ENCODE data around the gene TTN. TPM values are rescaled to one million over a fixed set of nuclear protein-coding genes. Genes with fewer than 3 reads are reported as not detected.

The TTN gene
- total and polyA plus RNA-seq, 2 of the 4 experiments (the other 2 are of a cell fraction): 0.02 to 0.18 TPM

- POLR2A ChIA-PET (ENCODE audit: unreplicated experiment): no interaction called here
- ATAC-seq (ENCODE audit: low read depth): no peak
- no peak for DNase-seq
- H2BK20ac ChIP-seq (ENCODE audit: low read depth, low read length): no peak overlapping the region
- H2BK5ac ChIP-seq (ENCODE audit: low read depth, low read length, poor library complexity, severe bottlenecking): no peak overlapping the region
- no TSS peak for BruUV-seq (replicated peaks)
- no peaks in the 10 kb centered on the region for H3K9me3 ChIP-seq (ENCODE audit: control insufficient read depth, insufficient read depth, low read length)
- intact Hi-C loops (cut with micrococcal nuclease) (no loop called here), in situ Hi-C loops (cut with MboI; ENCODE audit: low sequenced_read_pairs) (no loop called here), dilution Hi-C loops (cut with HindIII; ENCODE audit: low sequenced_read_pairs, unreplicated experiment) (no loop called here)
- no peaks in the 10 kb centered on the region for H3K36me3 ChIP-seq (ENCODE audit: control insufficient read depth, insufficient read depth, low read length)
- H3K14ac ChIP-seq (replicated peaks; ENCODE audit: low read depth, low read length): no peak overlapping the region
- TF ChIP-seq POLR2A (IDR thresholded peaks at IDR 0.05; ENCODE audit: low read depth, low read length): no peak
- TF ChIP-seq BHLHE40 (IDR thresholded peaks at IDR 0.05; ENCODE audit: low read depth, low read length): no peak
- no peak for TF ChIP-seq NFE2L2 (IDR thresholded peaks at IDR 0.05; ENCODE audit: low read depth, low read length)
- TF ChIP-seq RFX5 (IDR thresholded peaks at IDR 0.05; ENCODE audit: low read depth, low read length): no peak
- TF ChIP-seq MXI1 (IDR thresholded peaks at IDR 0.05; ENCODE audit: borderline replicate concordance, low read depth, low read length): no peak
- TF ChIP-seq FOS (IDR thresholded peaks at IDR 0.05; ENCODE audit: low read depth, low read length): no peak
- no peak for TF ChIP-seq CHD1 (IDR thresholded peaks at IDR 0.05; ENCODE audit: low read depth, low read length)
- TF ChIP-seq CTCF (conservative IDR thresholded peaks at IDR 0.05; ENCODE audit: low read depth, low read length): no peak
- no peak for TF ChIP-seq ELK1 (IDR thresholded peaks at IDR 0.05; ENCODE audit: borderline replicate concordance, low read depth, low read length)
- TF ChIP-seq MAZ (IDR thresholded peaks at IDR 0.05; ENCODE audit: borderline replicate concordance, low read depth, low read length): no peak
- TF ChIP-seq SMC3 (IDR thresholded peaks at IDR 0.05; ENCODE audit: low read depth, low read length): no peak
- no peak for TF ChIP-seq MAFK (IDR thresholded peaks at IDR 0.05; ENCODE audit: low read depth, low read length)
- TF ChIP-seq RCOR1 (IDR thresholded peaks at IDR 0.05; ENCODE audit: insufficient replicate concordance, low read length): no peak
- no peak overlapping the region for H4K8ac ChIP-seq (ENCODE audit: low read depth in 2 of 2, low read length in 2 of 2)
- H4K20me1 ChIP-seq (ENCODE audit: insufficient read depth, low read length): no peaks in the 10 kb centered on the region
- no peak overlapping the region for H3K23ac ChIP-seq (ENCODE audit: low read depth, low read length)
- no peak overlapping the region for H2BK120ac ChIP-seq (ENCODE audit: low read depth, low read length)
- H3K4me3 ChIP-seq (ENCODE audit: insufficient read depth, low read depth, low read length): no peak overlapping the region
- H4K91ac ChIP-seq (ENCODE audit: insufficient read depth, low read depth, low read length): no peak overlapping the region
- no peak overlapping the region for H4K5ac ChIP-seq (ENCODE audit: low read depth, low read length)
- no peak overlapping the region for H3K9ac ChIP-seq (ENCODE audit: low read depth, low read length)
- no peaks in the 10 kb centered on the region for H3K4me1 ChIP-seq (ENCODE audit: control insufficient read depth, insufficient read depth, low read length)
- H3K27me3 ChIP-seq (ENCODE audit: control insufficient read depth, insufficient read depth, low read length): no peaks in the 10 kb centered on the region
- no peaks in the 10 kb centered on the region for H3K9me1 ChIP-seq (ENCODE audit: insufficient read depth, low read length)
- CTCF ChIA-PET: no interaction called here
- no peak overlapping the region for H2AK5ac ChIP-seq (ENCODE audit: low read depth, low read length)
- no CpG with 5 or more reads among the region's 1 CpG for WGBS, 2 experiments (ENCODE audit: extremely low coverage in 2 of 2, insufficient read length in 1 of 2)
- no peak overlapping the region for H3K27ac ChIP-seq (ENCODE audit: insufficient read depth, low read length)
- no peak overlapping the region for H2AK9ac ChIP-seq (replicated peaks; ENCODE audit: low read depth, low read length, poor library complexity)
- no peak overlapping the region for H2BK15ac ChIP-seq (ENCODE audit: low read depth, low read length)
- no peak overlapping the region for H3K4ac ChIP-seq (ENCODE audit: low read depth, low read length)
- no peak overlapping the region for H3K56ac ChIP-seq (ENCODE audit: extremely low read depth, insufficient read depth, low read length)
- H3K79me1 ChIP-seq (ENCODE audit: low read depth in 1 of 2, low read length in 2 of 2): no peaks in the 10 kb centered on the region
- H2AFZ ChIP-seq (replicated peaks; ENCODE audit: low read length, poor library complexity): no peak overlapping the region
- H3K18ac ChIP-seq (ENCODE audit: low read depth, low read length): no peak overlapping the region
- H3K4me2 ChIP-seq (ENCODE audit: low read depth, low read length): no peak overlapping the region
These were observed 162.3 kb downstream of the TTN start for GRCh38 chr2:178644919-178645318.

Data from IMR-90 (cell line).